GM10248 (cell line): Measurements from ENCODE around the gene FBXO30.

Source experiments
- CTCF ChIA-PET: fragments of 300-600 bp; sonication (Branson Sonifier 250); formaldehyde crosslinking; extraction: SDS; loops from one replicate; lab custom pipeline; 2021; ENCODE audit warnings: antibody characterized with exemption; lab: Yijun Ruan, JAX
- POLR2A ChIA-PET: fragments of 350-650 bp; sonication (Branson Sonifier 250); formaldehyde crosslinking; extraction: SDS; loops from one replicate; lab custom pipeline; 2020; ENCODE audit warnings: antibody characterized with exemption; lab: Yijun Ruan, JAX
- DNase-seq: peaks from one replicate; pipeline ENCODE4 v3.0.0; 2012; ENCODE audit errors: extremely low spot score
- TF ChIP-seq, protein P1 (sequence below): IDR thresholded peaks from 2 replicates; pipeline ENCODE4 v1.5.1; 2012; ENCODE audit warnings: mild to moderate bottlenecking, low read depth; ENCODE audit errors: extremely low read depth, missing control alignments, control extremely low read depth

Gene FBXO30

GRCh38 chr6:145802141-145802540 lies 12.5 kb downstream of the FBXO30 start:
- ChIA-PET CTCF (interaction anchor here (1.1 to 1.3 kb wide), 2 partner anchors 12 to 25 kb away, joined by 3 to 4 read pairs; partner anchors contain the start of gene FBXO30), POLR2A (no interaction called here)
- TF ChIP-seq, protein P1, sequence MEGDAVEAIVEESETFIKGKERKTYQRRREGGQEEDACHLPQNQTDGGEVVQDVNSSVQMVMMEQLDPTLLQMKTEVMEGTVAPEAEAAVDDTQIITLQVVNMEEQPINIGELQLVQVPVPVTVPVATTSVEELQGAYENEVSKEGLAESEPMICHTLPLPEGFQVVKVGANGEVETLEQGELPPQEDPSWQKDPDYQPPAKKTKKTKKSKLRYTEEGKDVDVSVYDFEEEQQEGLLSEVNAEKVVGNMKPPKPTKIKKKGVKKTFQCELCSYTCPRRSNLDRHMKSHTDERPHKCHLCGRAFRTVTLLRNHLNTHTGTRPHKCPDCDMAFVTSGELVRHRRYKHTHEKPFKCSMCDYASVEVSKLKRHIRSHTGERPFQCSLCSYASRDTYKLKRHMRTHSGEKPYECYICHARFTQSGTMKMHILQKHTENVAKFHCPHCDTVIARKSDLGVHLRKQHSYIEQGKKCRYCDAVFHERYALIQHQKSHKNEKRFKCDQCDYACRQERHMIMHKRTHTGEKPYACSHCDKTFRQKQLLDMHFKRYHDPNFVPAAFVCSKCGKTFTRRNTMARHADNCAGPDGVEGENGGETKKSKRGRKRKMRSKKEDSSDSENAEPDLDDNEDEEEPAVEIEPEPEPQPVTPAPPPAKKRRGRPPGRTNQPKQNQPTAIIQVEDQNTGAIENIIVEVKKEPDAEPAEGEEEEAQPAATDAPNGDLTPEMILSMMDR: no peak
- DNase-seq: no peak

GRCh38 chr6:145801021-145801420 lies 13.6 kb downstream of the FBXO30 start:
- TF ChIP-seq, protein P1: no peak
- DNase-seq: no peak
- ChIA-PET POLR2A (no interaction called here), CTCF (interaction anchor here (1.3 to 1.7 kb wide), 3 partner anchors 13 to 88 kb away, joined by 3 to 4 read pairs (median 4); no protein-coding TSS in a partner anchor)

DNA sequence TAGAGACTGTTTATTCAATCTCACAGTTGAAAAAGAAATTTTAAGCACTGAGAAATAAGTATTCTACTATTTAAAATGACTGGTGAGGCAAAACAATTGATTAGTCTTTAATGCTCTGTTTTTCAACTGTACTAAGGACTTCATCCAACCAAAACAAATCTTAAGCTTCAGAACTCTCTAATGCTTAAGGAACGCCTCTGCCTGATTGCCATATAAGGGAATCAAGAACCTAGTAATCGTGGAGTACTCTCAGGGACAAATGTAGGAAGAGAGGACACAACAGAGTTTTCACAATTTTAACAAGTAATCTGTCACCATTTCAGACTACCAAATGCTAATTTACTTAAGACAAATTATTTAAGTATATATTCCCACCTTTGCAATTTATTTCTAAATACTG lies 16.1 kb downstream of the FBXO30 start:
- ChIA-PET CTCF (no interaction called here), POLR2A (no interaction called here)
- no peak for DNase-seq
- TF ChIP-seq, protein P1: no peak

DNA sequence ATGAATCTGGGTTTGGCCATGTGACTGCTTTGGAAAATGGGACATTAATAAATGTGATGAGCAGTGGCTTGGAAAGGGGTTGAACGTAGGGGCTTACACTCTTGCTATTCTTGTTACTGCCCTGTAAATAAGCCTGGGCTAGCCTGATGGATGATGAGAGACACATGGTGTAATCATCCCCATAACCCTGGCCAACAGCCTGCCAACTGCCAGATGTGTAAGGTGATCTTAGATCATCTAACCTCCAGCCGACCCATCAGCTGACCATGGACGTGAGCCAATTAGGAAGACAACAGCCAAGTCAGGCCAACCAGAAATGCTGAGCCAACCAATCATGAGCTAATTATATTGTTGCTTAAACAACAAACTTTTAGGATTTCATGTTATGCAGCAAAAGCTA lies 25.2 kb downstream of the FBXO30 start:
- POLR2A ChIA-PET: no interaction called here
- CTCF ChIA-PET: interaction anchor here (1.6 to 2.4 kb wide), 2 partner anchors 12 to 60 kb away, joined by 3 to 6 read pairs; no protein-coding TSS in a partner anchor
- TF ChIP-seq, protein P1: no peak
- no peak for DNase-seq

DNA sequence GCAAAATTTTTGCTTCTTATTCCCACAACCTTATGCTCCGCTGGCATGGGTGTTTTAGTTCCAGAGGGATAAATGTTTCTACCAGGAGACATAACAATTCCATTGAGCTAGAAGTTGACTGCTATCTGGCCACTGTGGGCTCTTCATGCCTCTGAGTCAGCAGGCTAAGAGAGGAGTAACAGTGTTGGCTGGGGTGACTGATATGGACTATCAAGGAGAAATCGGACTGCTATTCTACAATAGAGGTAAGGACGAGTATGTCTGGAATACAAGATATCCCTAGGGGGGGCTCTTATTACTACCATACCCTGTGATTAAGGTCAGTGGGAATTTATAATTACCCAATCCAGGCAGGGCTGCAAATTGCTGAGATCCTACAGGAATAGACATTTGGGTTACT lies 26.9 kb downstream of the FBXO30 start:
- ChIA-PET POLR2A (no interaction called here), CTCF (interaction anchor here (0.9 to 2.4 kb wide), 4 partner anchors 10 to 30 kb away, joined by 3 to 6 read pairs (median 4); no protein-coding TSS in a partner anchor)
- TF ChIP-seq, protein P1: no peak
- no peak for DNase-seq

GRCh38 chr6:145784683-145785082 lies 29.9 kb downstream of the FBXO30 start:
- TF ChIP-seq, protein P1: no peak
- no peak for DNase-seq
- CTCF ChIA-PET: interaction anchor here (1.2 to 1.6 kb wide), 3 partner anchors 9 to 25 kb away, joined by 3 to 7 read pairs (median 4); no protein-coding TSS in a partner anchor
- POLR2A ChIA-PET: no interaction called here
